CD8-positive, alpha-beta memory T cell (primary cell): ENCODE measurements around the gene GRIA1. TPM values are rescaled to one million over a fixed set of nuclear protein-coding genes. Genes with fewer than 3 reads are reported as not detected.

Source experiments
- CTCF ChIA-PET: fragments of 350-600 bp; sonication (Branson Sonifier 250); formaldehyde crosslinking; loops from one replicate; lab custom pipeline; 2021; ENCODE audit warnings: antibody characterized with exemption; lab: Charles Lee
- POLR2A ChIA-PET: fragments of 350-600 bp; sonication (Branson Sonifier 250); formaldehyde crosslinking; loops from one replicate; lab custom pipeline; 2021; ENCODE audit warnings: antibody characterized with exemption; lab: Charles Lee
- DNase-seq, 5 donors: peaks; one replicate each; pipeline versions ENCODE4 v3.0.0 to v3.0.0-alpha.2; 2020 to 2022; ENCODE audit warnings: mixed read lengths in 1 of 5
- H3K27ac ChIP-seq: one replicate; pipeline ENCODE4 v1.7.0; 2013; ENCODE audit warnings: low read depth, mild to moderate bottlenecking, low read length, moderate library complexity
- H3K27me3 ChIP-seq: 2 replicates; pipeline ENCODE4 v1.7.0; 2013; ENCODE audit warnings: low read length, mild to moderate bottlenecking; ENCODE audit not compliant: insufficient read depth, poor library complexity, severe bottlenecking
- H3K36me3 ChIP-seq: 2 replicates; pipeline ENCODE4 v1.7.0; 2013; ENCODE audit warnings: mild to moderate bottlenecking, low read length, moderate library complexity; ENCODE audit not compliant: insufficient read depth
- H3K4me1 ChIP-seq: 2 replicates; pipeline ENCODE4 v1.7.0; 2013; ENCODE audit warnings: mild to moderate bottlenecking, low read length, moderate library complexity; ENCODE audit not compliant: insufficient read depth
- H3K4me3 ChIP-seq: 2 replicates; pipeline ENCODE4 v1.7.0; 2013; ENCODE audit warnings: mild to moderate bottlenecking, low read length
- H3K9me3 ChIP-seq: 2 replicates; pipeline ENCODE4 v1.7.0; 2013; ENCODE audit warnings: mild to moderate bottlenecking, low read length
- H3K27ac Mint-ChIP-seq, 8 donors: one replicate each; pipeline ENCODE4 v1.8.0; 2020 to 2021; ENCODE audit warnings: mixed read lengths in 8 of 8, mild to moderate bottlenecking in 6 of 8, inconsistent platforms in 3 of 8, moderate library complexity in 3 of 8
- H3K27me3 Mint-ChIP-seq, 2 donors: one replicate each; pipeline ENCODE4 v1.8.0; 2020 to 2021; ENCODE audit warnings: mixed read lengths in 2 of 2, mild to moderate bottlenecking in 1 of 2, moderate library complexity in 1 of 2
- H3K36me3 Mint-ChIP-seq, 3 donors: one replicate each; pipeline ENCODE4 v1.8.0; 2020 to 2021; ENCODE audit warnings: mixed read lengths in 3 of 3, inconsistent platforms in 1 of 3, mild to moderate bottlenecking in 1 of 3
- H3K4me1 Mint-ChIP-seq, 3 donors: one replicate each; pipeline ENCODE4 v1.8.0; 2020 to 2021; ENCODE audit warnings: mixed read lengths in 3 of 3, inconsistent platforms in 1 of 3, mild to moderate bottlenecking in 1 of 3
- H3K4me3 Mint-ChIP-seq, 7 donors: one replicate each; pipeline ENCODE4 v1.8.0; 2020 to 2021; ENCODE audit warnings: mixed read lengths in 7 of 7, mild to moderate bottlenecking in 6 of 7, moderate library complexity in 4 of 7, inconsistent platforms in 2 of 7
- H3K9me3 Mint-ChIP-seq, 5 donors: one replicate each; pipeline ENCODE4 v1.8.0; 2020 to 2022; ENCODE audit warnings: mixed read lengths in 5 of 5, mild to moderate bottlenecking in 3 of 5, moderate library complexity in 2 of 5, inconsistent platforms in 1 of 5
- polyA plus RNA-seq: library from polyadenylated mRNA; unstranded; fragments of 300-500 nt; fragmentation: Illumina TruSeq; gene quantifications from one replicate; pipeline ENCODE4 v1.2.3, GENCODE V29; 2021
- total RNA-seq, 2 experiments: library from RNA; stranded (reverse); gene quantifications; one replicate each; pipeline ENCODE4 v1.2.3, GENCODE V29; 2021

The GRIA1 gene
- total and polyA plus RNA-seq, 3 experiments from 2014 or later, result not detected

DNA sequence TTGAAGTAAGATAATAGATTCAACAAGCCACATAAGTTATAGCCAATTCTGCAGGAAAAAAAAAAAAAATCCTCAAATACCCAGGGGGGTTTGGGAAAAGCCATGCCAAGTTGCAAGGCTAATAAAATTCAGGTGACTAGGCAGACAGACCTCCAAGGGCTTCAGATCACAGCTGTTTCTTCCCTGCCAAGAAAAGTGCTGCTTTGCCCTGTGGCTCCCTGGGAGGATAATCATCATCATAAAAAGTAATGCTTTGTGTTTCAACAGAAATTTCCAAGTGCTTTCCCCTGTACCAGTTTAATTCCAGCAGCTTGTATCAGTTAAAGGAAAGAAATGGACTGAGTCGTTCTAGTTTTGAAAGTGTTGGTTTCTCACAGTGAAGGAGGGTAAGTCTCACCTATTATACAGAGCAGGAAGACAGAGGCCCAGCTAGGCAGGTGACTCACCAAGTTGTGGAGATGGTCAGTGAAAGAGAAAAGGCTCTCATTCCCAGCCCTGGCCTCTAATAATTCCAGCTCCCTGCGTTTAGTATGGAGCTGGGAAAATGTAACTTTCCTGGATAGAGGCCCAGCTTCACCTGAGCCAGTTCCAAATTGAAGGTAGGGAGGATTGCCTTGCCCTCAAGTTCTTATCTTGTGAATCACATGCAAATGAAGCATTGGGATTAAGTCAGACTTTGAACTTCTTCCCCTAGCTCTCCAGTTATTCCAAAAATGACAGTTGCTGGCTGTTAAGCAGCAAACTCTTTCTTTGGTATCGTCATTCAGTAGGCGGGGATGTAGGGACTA is 263.4 kb downstream of the GRIA1 start:
- H3K27me3 ChIP-seq, result no peaks in the 10 kb centered on the region
- Mint-ChIP-seq H3K9me3 (peaks cover 0 to 14% (median 3%) of the 10 kb centered on the region in 5 donors), H3K27me3 (peaks cover 0 to 8% of the 10 kb centered on the region in 2 donors), H3K27ac (peak overlapping the region in 1 of 8 donors; percentile 16), H3K4me3 (no peak overlapping the region), H3K36me3 (no peaks in the 10 kb centered on the region), H3K4me1 (no peaks in the 10 kb centered on the region)
- CTCF ChIA-PET, result no interaction called here
- H3K4me1 ChIP-seq, result no peaks in the 10 kb centered on the region
- H3K27ac ChIP-seq, result no peak overlapping the region
- H3K4me3 ChIP-seq, result no peak overlapping the region
- H3K9me3 ChIP-seq, result no peaks in the 10 kb centered on the region
- POLR2A ChIA-PET, result no interaction called here
- no peak for DNase-seq
- no peaks in the 10 kb centered on the region for H3K36me3 ChIP-seq

DNA sequence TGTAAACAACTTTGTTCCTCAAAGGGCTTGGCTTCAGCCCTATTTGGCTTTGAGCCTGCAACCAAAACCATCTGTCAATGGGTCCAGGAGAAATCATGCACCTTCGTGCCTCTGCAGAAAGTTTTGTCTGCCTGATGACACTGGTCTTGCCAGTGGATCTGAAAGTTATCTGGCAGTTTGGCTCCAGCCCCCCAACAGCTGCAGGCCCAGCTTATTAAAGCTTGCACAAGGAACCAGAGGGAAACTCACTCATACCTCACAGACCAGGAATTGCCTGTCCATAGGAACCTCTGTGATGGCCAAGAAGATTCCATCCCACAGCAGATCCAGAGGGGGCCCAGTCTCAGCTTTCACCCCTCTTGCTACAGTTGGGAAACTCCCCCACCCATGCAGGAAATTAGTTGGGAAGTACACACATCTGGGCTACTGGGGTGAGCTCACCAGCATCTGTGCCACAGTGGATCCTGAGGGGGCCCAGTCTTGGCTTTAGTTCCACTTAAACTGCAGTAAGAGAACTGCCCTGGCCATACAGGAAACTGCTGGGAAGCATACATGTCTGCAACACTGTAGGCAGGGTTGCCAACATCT is 265.5 kb downstream of the GRIA1 start:
- Mint-ChIP-seq H3K27me3 (peaks cover 0 to 5% of the 10 kb centered on the region in 2 donors), H3K4me3 (no peak overlapping the region), H3K4me1 (no peaks in the 10 kb centered on the region), H3K27ac (no peak overlapping the region), H3K36me3 (no peaks in the 10 kb centered on the region), H3K9me3 (peaks cover 0 to 18% (median 3%) of the 10 kb centered on the region in 5 donors)
- Histone ChIP-seq H3K27ac (no peak overlapping the region), H3K36me3 (no peaks in the 10 kb centered on the region), H3K4me1 (no peaks in the 10 kb centered on the region), H3K9me3 (no peaks in the 10 kb centered on the region), H3K4me3 (no peak overlapping the region), H3K27me3 (no peaks in the 10 kb centered on the region)
- POLR2A ChIA-PET, result no interaction called here
- DNase-seq, result no peak
- CTCF ChIA-PET, result no interaction called here

DNA sequence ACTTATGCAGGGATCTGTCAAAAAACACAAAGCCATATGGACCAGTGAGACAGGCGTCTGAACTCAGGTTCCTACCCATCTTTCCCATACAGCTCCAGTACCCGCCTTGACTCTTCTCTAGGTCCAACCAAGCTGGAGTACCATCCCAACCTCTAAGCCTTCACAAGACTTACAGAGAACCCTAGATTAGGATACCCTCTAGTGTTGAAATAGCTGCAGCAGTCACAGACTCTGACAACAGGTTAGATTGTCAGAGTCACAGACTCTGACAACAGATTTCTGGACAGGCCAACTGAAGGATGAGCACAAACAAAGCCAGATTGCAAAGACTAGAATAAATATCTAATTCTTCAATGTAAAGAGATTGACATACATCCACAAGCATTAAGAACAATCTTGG is 266.1 kb downstream of the GRIA1 start:
- Histone ChIP-seq H3K4me1 (no peaks in the 10 kb centered on the region), H3K9me3 (no peaks in the 10 kb centered on the region), H3K36me3 (no peaks in the 10 kb centered on the region), H3K4me3 (no peak overlapping the region), H3K27me3 (no peaks in the 10 kb centered on the region), H3K27ac (no peak overlapping the region)
- H3K4me3 Mint-ChIP-seq, result no peak overlapping the region
- no peak overlapping the region for H3K27ac Mint-ChIP-seq
- H3K27me3 Mint-ChIP-seq, result peaks cover 0 to 5% of the 10 kb centered on the region in 2 donors
- no peaks in the 10 kb centered on the region for H3K4me1 Mint-ChIP-seq
- POLR2A ChIA-PET, result no interaction called here
- peaks cover 0 to 20% (median 3%) of the 10 kb centered on the region in 5 donors for H3K9me3 Mint-ChIP-seq
- H3K36me3 Mint-ChIP-seq, result no peaks in the 10 kb centered on the region
- DNase-seq, result no peak
- CTCF ChIA-PET, result no interaction called here

DNA sequence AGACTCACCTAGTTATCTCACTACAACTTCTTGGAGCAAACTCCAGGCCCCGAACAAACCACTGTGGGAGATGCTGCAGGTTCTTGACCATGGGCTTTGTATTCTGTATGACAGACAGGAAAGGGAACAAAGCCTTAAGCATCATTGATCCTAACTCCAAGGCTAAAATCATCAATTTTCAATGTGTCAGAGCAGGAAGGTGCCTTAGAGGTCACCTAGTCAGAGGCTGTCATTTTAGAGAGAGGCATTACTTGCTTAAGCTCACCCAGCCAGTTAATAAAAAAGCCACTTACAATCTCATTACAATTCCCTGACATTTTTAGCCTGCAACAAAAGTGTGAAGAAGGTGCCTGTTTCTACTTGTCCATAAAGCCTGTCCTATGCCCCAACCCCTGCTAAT is 275.5 kb downstream of the GRIA1 start:
- ChIA-PET CTCF (no interaction called here), POLR2A (no interaction called here)
- H3K36me3 Mint-ChIP-seq, result no peaks in the 10 kb centered on the region
- no peak overlapping the region for H3K27ac Mint-ChIP-seq
- Histone ChIP-seq H3K4me3 (no peak overlapping the region), H3K27ac (no peak overlapping the region), H3K9me3 (no peaks in the 10 kb centered on the region), H3K27me3 (no peaks in the 10 kb centered on the region), H3K36me3 (no peaks in the 10 kb centered on the region), H3K4me1 (no peaks in the 10 kb centered on the region)
- no peak overlapping the region for H3K4me3 Mint-ChIP-seq
- no peak for DNase-seq
- H3K4me1 Mint-ChIP-seq, result no peaks in the 10 kb centered on the region
- peaks cover 0 to 2% of the 10 kb centered on the region in 2 donors for H3K27me3 Mint-ChIP-seq
- peaks cover 0 to 3% (median 0%) of the 10 kb centered on the region in 5 donors for H3K9me3 Mint-ChIP-seq

DNA sequence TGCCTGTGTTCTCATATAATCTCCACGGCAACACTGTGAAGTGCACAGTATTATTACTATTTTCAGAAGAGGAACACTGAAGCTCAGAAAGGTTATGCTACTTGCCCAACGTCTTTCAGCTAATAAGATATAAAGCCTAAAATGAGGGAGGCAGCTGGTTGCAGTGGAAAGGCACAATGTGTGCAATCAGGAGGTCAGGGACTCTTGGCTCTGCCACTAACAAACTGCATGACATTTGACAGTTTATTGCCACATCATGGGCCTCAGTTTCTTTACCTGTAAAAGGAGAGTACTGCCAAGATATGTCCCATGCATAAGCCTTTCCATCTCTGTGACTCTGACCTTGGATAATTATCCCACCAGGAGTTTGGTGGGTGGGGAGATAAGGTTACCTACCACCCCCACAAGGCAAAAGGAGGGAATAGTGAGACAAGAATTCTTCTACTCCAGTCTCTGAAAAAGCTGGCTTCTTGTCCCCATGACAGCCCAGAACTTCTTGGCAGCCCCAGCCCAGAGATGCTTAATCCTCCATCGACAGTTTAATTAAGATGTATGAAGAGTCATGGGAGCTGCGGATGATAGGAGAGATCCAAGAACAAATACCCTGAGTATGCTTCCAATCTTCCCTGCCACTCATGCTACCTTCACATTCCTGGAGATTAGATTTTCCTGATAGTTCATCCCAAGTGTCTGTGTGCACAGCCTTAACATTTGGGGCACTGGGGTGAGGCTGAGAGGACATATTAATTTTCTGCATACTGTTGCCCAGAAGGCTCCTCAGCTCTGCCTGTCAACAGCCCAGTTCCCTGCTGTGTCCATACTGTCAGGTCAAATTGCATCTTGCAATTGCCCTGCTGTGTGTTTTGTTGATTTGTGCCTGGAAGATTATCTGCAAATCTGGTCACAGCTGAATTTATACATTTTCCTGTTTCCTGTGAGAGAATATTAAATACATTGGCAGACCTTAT is 277.0 kb downstream of the GRIA1 start:
- Histone ChIP-seq H3K9me3 (no peaks in the 10 kb centered on the region), H3K36me3 (no peaks in the 10 kb centered on the region), H3K27ac (no peak overlapping the region), H3K4me1 (no peaks in the 10 kb centered on the region), H3K4me3 (no peak overlapping the region), H3K27me3 (no peaks in the 10 kb centered on the region)
- CTCF ChIA-PET, result no interaction called here
- Mint-ChIP-seq H3K36me3 (no peaks in the 10 kb centered on the region), H3K4me1 (no peaks in the 10 kb centered on the region), H3K9me3 (peaks cover 0 to 4% (median 0%) of the 10 kb centered on the region in 5 donors), H3K27me3 (peaks cover 0 to 2% of the 10 kb centered on the region in 2 donors), H3K27ac (no peak overlapping the region), H3K4me3 (no peak overlapping the region)
- POLR2A ChIA-PET, result no interaction called here
- no peak for DNase-seq

DNA sequence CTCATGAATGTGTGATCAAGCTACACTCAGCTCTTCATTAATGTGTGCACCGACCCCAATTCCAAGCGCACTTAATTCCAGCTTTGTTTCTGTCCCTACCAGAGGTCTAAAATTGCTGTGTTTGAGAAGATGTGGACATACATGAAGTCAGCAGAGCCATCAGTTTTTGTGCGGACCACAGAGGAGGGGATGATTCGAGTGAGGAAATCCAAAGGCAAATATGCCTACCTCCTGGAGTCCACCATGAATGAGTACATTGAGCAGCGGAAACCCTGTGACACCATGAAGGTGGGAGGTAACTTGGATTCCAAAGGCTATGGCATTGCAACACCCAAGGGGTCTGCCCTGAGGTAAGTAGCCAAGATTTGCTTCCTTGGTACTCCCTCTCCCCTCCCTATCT is 279.6 kb downstream of the GRIA1 start:
- no peaks in the 10 kb centered on the region for H3K9me3 ChIP-seq
- DNase-seq, result no peak
- no peak overlapping the region for H3K27ac ChIP-seq
- H3K36me3 Mint-ChIP-seq, result no peaks in the 10 kb centered on the region
- H3K27me3 Mint-ChIP-seq, result peaks cover 0 to 4% of the 10 kb centered on the region in 2 donors
- H3K27me3 ChIP-seq, result no peaks in the 10 kb centered on the region
- no peak overlapping the region for H3K4me3 ChIP-seq
- H3K4me1 Mint-ChIP-seq, result no peaks in the 10 kb centered on the region
- H3K4me1 ChIP-seq, result no peaks in the 10 kb centered on the region
- no peaks in the 10 kb centered on the region for H3K36me3 ChIP-seq
- H3K4me3 Mint-ChIP-seq, result no peak overlapping the region
- peaks cover 0 to 2% (median 0%) of the 10 kb centered on the region in 5 donors for H3K9me3 Mint-ChIP-seq
- ChIA-PET POLR2A (no interaction called here), CTCF (no interaction called here)
- no peak overlapping the region for H3K27ac Mint-ChIP-seq

DNA sequence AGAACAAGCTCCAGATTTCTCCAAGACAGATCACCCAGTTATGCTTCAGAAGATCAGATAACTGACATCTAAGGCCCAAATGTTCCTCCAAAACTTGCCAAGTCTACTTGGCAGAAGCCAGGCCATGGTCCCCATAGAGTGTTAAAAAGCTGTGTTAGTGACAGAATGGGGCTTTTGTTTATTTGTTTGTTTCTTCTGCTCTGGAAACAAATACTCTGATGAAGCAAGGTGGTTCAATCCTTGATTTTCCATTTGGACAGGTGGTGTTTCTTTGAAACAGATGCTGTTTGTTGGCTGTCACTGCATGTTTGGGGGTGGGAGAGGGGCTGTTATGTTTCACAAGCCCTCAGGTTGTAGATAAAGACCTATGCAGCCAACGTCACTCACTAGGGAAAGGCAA is 284.2 kb downstream of the GRIA1 start:
- ChIA-PET POLR2A (no interaction called here), CTCF (no interaction called here)
- Mint-ChIP-seq H3K36me3 (no peaks in the 10 kb centered on the region), H3K4me1 (no peaks in the 10 kb centered on the region), H3K9me3 (peaks cover 0 to 2% (median 0%) of the 10 kb centered on the region in 5 donors), H3K27ac (peak overlapping the region in 1 of 8 donors; percentile 39), H3K27me3 (peaks cover 2 to 11% of the 10 kb centered on the region in 2 donors), H3K4me3 (no peak overlapping the region)
- Histone ChIP-seq H3K27ac (no peak overlapping the region), H3K4me1 (no peaks in the 10 kb centered on the region), H3K27me3 (no peaks in the 10 kb centered on the region), H3K4me3 (no peak overlapping the region), H3K9me3 (no peaks in the 10 kb centered on the region), H3K36me3 (no peaks in the 10 kb centered on the region)
- no peak for DNase-seq

DNA sequence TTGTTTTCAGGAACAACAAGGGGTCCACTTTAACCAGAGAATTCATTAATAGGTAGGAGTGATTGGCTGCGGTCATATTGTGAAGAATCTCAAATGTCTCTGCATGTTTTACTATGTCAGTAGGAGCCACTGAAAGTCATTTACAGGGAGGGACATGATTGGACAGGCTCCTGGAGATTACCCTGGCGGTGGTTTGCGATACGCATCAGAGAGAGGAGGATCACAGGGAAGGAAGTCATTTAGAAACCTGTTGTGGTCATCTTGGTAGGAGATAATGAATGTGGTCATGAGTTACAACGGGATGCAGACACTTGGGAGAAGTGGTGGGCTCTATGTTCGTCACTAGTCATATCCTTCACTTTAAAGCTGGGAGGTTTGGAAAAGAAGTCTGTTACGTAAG is 285.5 kb downstream of the GRIA1 start:
- Histone ChIP-seq H3K4me3 (no peak overlapping the region), H3K4me1 (no peaks in the 10 kb centered on the region), H3K36me3 (no peaks in the 10 kb centered on the region), H3K27me3 (no peaks in the 10 kb centered on the region), H3K27ac (no peak overlapping the region), H3K9me3 (no peaks in the 10 kb centered on the region)
- H3K36me3 Mint-ChIP-seq, result no peaks in the 10 kb centered on the region
- ChIA-PET POLR2A (no interaction called here), CTCF (no interaction called here)
- H3K9me3 Mint-ChIP-seq, result peaks cover 0 to 2% (median 0%) of the 10 kb centered on the region in 5 donors
- H3K27ac Mint-ChIP-seq, result no peak overlapping the region
- H3K4me1 Mint-ChIP-seq, result no peaks in the 10 kb centered on the region
- no peak overlapping the region for H3K4me3 Mint-ChIP-seq
- H3K27me3 Mint-ChIP-seq, result peaks cover 2 to 11% of the 10 kb centered on the region in 2 donors
- no peak for DNase-seq
